Caco-2 (cell line): ENCODE data around the gene GRB14. TPM values are rescaled to one million over a fixed set of nuclear protein-coding genes. Genes with fewer than 3 reads are reported as not detected.

Source experiments
- BruUV-seq: library from RNA; stranded (reverse); fragments of 400-500 nt; replicated peaks from 2 replicates; lab custom pipeline; 2021; lab: Mats Ljungman, UMichigan
- CTCF ChIA-PET: fragments of 300-600 bp; sonication (Branson Sonifier 250); formaldehyde crosslinking; loops from one replicate; lab custom pipeline; 2022; ENCODE audit warnings: antibody characterized with exemption; lab: Charles Lee
- POLR2A ChIA-PET: fragments of 300-600 bp; sonication (Branson Sonifier 250); formaldehyde crosslinking; loops from one replicate; lab custom pipeline; 2022; ENCODE audit warnings: antibody characterized with exemption; lab: Charles Lee
- DNase-seq, 2 experiments: peaks; one replicate each; pipeline versions ENCODE4 v3.0.0 to v3.0.0-alpha.2; 2020 to 2022
- H3K27me3 ChIP-seq: replicated peaks from 2 replicates; pipeline ENCODE4 v1.6.0; 2011; ENCODE audit warnings: low read length; ENCODE audit not compliant: control insufficient read depth, insufficient read depth
- H3K36me3 ChIP-seq: 2 replicates; pipeline ENCODE4 v1.5.1; 2011; ENCODE audit warnings: low read length; ENCODE audit not compliant: control insufficient read depth, insufficient read depth
- H3K4me1 ChIP-seq: fragments of 250-450 bp; sonication (Bioruptor Pico); 2 replicates; pipeline ENCODE4 v1.5.1; 2020; ENCODE audit warnings: mild to moderate bottlenecking
- H3K4me3 ChIP-seq: 2 replicates; pipeline ENCODE4 v1.5.1; 2011; ENCODE audit warnings: low read depth, mild to moderate bottlenecking, control low read depth, low read length
- H3K9me3 ChIP-seq: fragments of 250-450 bp; sonication (Bioruptor Pico); 2 replicates; pipeline ENCODE4 v1.5.1; 2020; ENCODE audit warnings: mild to moderate bottlenecking, moderate library complexity
- H3K27ac Mint-ChIP-seq: one replicate; pipeline ENCODE4 v1.8.0; 2022; ENCODE audit warnings: mixed read lengths; ENCODE audit not compliant: unreplicated experiment
- H3K27me3 Mint-ChIP-seq: one replicate; pipeline ENCODE4 v1.8.0; 2022; ENCODE audit warnings: mixed read lengths; ENCODE audit not compliant: insufficient read depth, unreplicated experiment
- H3K36me3 Mint-ChIP-seq: one replicate; pipeline ENCODE4 v1.8.0; 2022; ENCODE audit warnings: mild to moderate bottlenecking, mixed read lengths; ENCODE audit not compliant: insufficient read depth, unreplicated experiment
- H3K4me1 Mint-ChIP-seq: one replicate; pipeline ENCODE4 v1.8.0; 2022; ENCODE audit warnings: low read depth, mixed read lengths; ENCODE audit not compliant: unreplicated experiment
- H3K4me3 Mint-ChIP-seq: one replicate; pipeline ENCODE4 v1.8.0; 2022; ENCODE audit warnings: mild to moderate bottlenecking, moderate library complexity, mixed read lengths; ENCODE audit not compliant: unreplicated experiment
- H3K9me3 Mint-ChIP-seq: one replicate; pipeline ENCODE4 v1.8.0; 2022; ENCODE audit warnings: mixed read lengths; ENCODE audit not compliant: unreplicated experiment
- CTCF ChIP-seq, 2 experiments: fragments of 200-600 bp in 1 of 2; IDR thresholded peaks; 1 replicate in 1 of 2; 2 replicates in 1 of 2; pipeline versions ENCODE4 v1.5.1 to v1.8.0; 2011 to 2022; ENCODE audit warnings: antibody characterized with exemption in 1 of 2, control low read depth in 1 of 2, inconsistent platforms in 1 of 2, low read depth in 1 of 2, low read length in 1 of 2, mild to moderate bottlenecking in 1 of 2, moderate library complexity in 1 of 2; ENCODE audit not compliant: insufficient read depth in 1 of 2, severe bottlenecking in 1 of 2, unreplicated experiment in 1 of 2
- intact Hi-C: fragments of 100-400 bp; cut with micrococcal nuclease; formaldehyde crosslinking; loops from one replicate; pipeline ENCODE4 v1.10.0; 2022; ENCODE audit not compliant: unreplicated experiment
- total RNA-seq: library from RNA; stranded (reverse); gene quantifications from 2 replicates; pipeline ENCODE4 v1.2.3, GENCODE V29; 2022

Gene GRB14
- total RNA-seq, 1 experiment from 2014 or later: 12.7 TPM

DNA sequence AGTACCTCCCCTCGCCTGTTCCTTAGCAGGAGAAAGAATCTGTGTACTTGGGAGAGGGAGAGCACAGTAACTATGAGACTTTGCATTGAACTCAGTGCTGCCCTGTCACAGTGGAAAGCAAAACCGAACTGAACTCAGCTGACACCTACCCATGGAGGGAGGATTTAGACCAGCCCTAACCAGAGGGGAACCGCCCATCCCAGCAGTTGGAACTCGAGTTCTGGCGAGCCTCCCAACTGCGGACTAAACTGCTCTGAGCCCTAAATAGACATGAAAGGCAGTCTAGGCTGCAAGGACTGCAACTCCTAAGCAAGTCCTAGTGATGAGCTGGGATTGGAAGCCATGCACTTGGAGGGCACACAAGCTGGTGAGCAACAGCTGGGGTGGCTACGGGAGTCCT, 110.4 kb downstream of the GRB14 start:
- Mint-ChIP-seq H3K27me3 (no peaks in the 10 kb centered on the region), H3K9me3 (peaks cover 20% of the 10 kb centered on the region), H3K4me1 (peaks cover 7% of the 10 kb centered on the region), H3K27ac (no peak overlapping the region), H3K4me3 (no peak overlapping the region), H3K36me3 (no peaks in the 10 kb centered on the region)
- Histone ChIP-seq H3K36me3 (no peaks in the 10 kb centered on the region; the same call in 1 of the 2 replicates), H3K9me3 (peaks cover 1% of the 10 kb centered on the region; the same call in 1 of the 2 replicates), H3K4me1 (peaks cover 17% of the 10 kb centered on the region), H3K4me3 (no peak overlapping the region), H3K27me3 (no peaks in the 10 kb centered on the region)
- intact Hi-C loops: no loop called here
- BruUV-seq: no TSS peak
- ChIA-PET POLR2A (no interaction called here), CTCF (no interaction called here)
- no peak for DNase-seq
- no peak for TF ChIP-seq CTCF (IDR thresholded peaks at IDR 0.05; ENCODE audit: insufficient read depth in 1 of 2, low read depth in 1 of 2, low read length in 1 of 2, severe bottlenecking in 1 of 2, unreplicated experiment in 1 of 2)

- Histone ChIP-seq H3K4me3 (no peak overlapping the region), H3K36me3 (no peaks in the 10 kb centered on the region; the same call in 1 of the 2 replicates), H3K9me3 (no peaks in the 10 kb centered on the region; the same call in 1 of the 2 replicates), H3K4me1 (peaks cover 6% of the 10 kb centered on the region), H3K27me3 (no peaks in the 10 kb centered on the region)
- BruUV-seq: no TSS peak
- peaks cover 5% of the 10 kb centered on the region for H3K4me1 Mint-ChIP-seq
- H3K9me3 Mint-ChIP-seq: peaks cover 11% of the 10 kb centered on the region
- no peaks in the 10 kb centered on the region for H3K27me3 Mint-ChIP-seq
- intact Hi-C loops: no loop called here
- ChIA-PET CTCF (no interaction called here), POLR2A (no interaction called here)
- TF ChIP-seq CTCF (IDR thresholded peaks at IDR 0.05; ENCODE audit: insufficient read depth in 1 of 2, low read depth in 1 of 2, low read length in 1 of 2, severe bottlenecking in 1 of 2, unreplicated experiment in 1 of 2): no peak
- H3K4me3 Mint-ChIP-seq: no peak overlapping the region
- DNase-seq: no peak
- H3K36me3 Mint-ChIP-seq: no peaks in the 10 kb centered on the region
- no peak overlapping the region for H3K27ac Mint-ChIP-seq
Observed at GRCh38 chr2:164509137-164509877, 112.0 kb downstream of the GRB14 start.

DNA sequence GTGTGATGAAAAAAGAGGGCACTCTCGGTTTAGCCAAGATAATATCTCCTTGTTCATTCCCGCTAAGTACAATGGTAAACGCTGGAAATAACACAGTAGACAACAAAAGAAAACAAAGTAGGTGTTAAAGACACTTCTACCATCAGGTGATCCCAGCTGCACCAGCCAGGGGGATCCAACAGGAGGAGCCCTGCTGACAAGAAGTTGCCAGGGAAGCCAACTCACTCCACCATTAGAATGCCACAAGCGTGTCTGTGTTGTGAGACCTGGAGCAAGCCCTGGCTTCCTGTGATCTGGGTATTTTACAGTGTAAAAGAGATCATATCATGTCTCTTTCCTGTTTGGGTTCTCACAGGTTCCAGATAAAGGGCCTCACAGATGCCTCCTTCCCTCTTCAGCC, 117.0 kb downstream of the GRB14 start:
- no peaks in the 10 kb centered on the region for H3K36me3 Mint-ChIP-seq
- DNase-seq: peak; percentile 51
- Histone ChIP-seq H3K36me3 (no peaks in the 10 kb centered on the region; the same call in 1 of the 2 replicates), H3K4me1 (0 out of 2 replicates have a peak, but pooled peaks cover 1% of the 10 kb centered on the region), H3K27me3 (no peaks in the 10 kb centered on the region), H3K9me3 (no peaks in the 10 kb centered on the region), H3K4me3 (no peak overlapping the region)
- intact Hi-C loops: loop anchor here (1.0 kb wide), 1 partner anchor 34 kb away; no protein-coding TSS in a partner anchor
- no peak overlapping the region for H3K4me3 Mint-ChIP-seq
- no peaks in the 10 kb centered on the region for H3K27me3 Mint-ChIP-seq
- no peak overlapping the region for H3K27ac Mint-ChIP-seq
- CTCF ChIA-PET: interaction anchor here (1.0 to 1.9 kb wide), 2 partner anchors 31 to 34 kb away, joined by 4 to 7 read pairs; no protein-coding TSS in a partner anchor
- no peaks in the 10 kb centered on the region for H3K4me1 Mint-ChIP-seq
- BruUV-seq: no TSS peak
- H3K9me3 Mint-ChIP-seq: no peaks in the 10 kb centered on the region
- TF ChIP-seq CTCF (IDR thresholded peaks at IDR 0.05; ENCODE audit: insufficient read depth in 1 of 2, low read depth in 1 of 2, low read length in 1 of 2, severe bottlenecking in 1 of 2, unreplicated experiment in 1 of 2): peak; percentile 56 to 64
- POLR2A ChIA-PET: no interaction called here
